Measurements from ENCODE around the gene MYO19.

Gene MYO19

DNA sequence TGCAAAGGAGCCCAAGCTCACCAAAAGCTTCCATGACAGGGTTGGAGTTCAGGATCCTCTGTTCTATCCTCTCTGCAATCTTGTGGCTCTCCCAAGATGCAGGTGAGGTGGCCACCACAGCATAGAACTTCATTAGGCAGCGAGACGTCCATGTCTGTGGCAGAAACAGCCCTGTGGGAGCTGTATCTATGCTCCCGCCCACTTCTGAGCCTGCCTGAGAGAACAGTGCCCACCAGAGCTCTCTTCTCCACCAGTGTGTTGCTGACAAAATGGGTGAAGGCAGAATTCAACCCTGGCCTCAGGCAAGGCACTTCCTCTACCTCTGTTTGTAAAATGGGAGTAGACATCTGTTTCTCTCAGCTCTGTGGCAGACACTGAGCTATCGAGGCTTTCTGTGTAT is 18.8 kb downstream of the MYO19 start (continued):
- no peak for TF ChIP-seq SALL2 (tag by site-specific recombination; IDR thresholded peaks at IDR 0.05; ENCODE audit: borderline replicate concordance)
- no peak for TF ChIP-seq ZNF324 (tag by site-specific recombination; IDR thresholded peaks at IDR 0.05)
- TF ChIP-seq ZSCAN16 (tag by site-specific recombination; IDR thresholded peaks at IDR 0.05): no peak
- TF ChIP-seq ZNF366 (tag by site-specific recombination; conservative IDR thresholded peaks at IDR 0.05): no peak
- no peak for TF ChIP-seq ZNF140 (tag by site-specific recombination; IDR thresholded peaks at IDR 0.05)
- no peak for TF ChIP-seq ZNF174 (tag by site-specific recombination; IDR thresholded peaks at IDR 0.05)
- no peak for TF ChIP-seq ZNF248 (tag by site-specific recombination; IDR thresholded peaks at IDR 0.05)
- TF ChIP-seq, protein P1, sequence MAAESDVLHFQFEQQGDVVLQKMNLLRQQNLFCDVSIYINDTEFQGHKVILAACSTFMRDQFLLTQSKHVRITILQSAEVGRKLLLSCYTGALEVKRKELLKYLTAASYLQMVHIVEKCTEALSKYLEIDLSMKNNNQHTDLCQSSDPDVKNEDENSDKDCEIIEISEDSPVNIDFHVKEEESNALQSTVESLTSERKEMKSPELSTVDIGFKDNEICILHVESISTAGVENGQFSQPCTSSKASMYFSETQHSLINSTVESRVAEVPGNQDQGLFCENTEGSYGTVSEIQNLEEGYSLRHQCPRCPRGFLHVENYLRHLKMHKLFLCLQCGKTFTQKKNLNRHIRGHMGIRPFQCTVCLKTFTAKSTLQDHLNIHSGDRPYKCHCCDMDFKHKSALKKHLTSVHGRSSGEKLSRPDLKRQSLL (tag by site-specific recombination; IDR thresholded peaks at IDR 0.05): no peak

DNA sequence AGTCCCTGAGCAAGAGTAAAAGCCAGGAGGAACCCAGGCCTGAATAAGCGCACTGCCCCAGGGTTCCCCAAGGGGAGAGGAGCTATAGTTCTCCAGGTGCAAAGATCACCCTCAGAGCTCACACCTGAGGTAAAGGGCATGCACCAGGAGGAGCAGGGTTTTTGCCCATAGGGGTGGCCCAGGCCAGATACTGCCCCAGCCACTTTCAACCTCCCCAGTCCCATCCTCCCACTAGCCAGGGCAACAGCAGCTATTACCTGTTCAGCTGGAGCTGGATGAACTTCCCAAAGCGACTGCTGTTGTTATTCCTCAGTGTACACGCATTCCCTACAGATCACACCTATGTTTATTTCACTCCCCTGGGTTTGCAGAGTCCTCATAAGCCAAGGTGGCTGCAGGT is 19.8 kb downstream of the MYO19 start:
- CTCF ChIA-PET: interaction anchor here (0.6 kb wide), 1 partner anchor 20 kb away, joined by 4 read pairs; the partner anchor contains the start of genes MYO19 and PIGW
- Histone ChIP-seq H3K27ac (ENCODE audit: extremely low read depth, low read depth, low read length) (no peak overlapping the region), H3K9me3 (ENCODE audit: control insufficient read depth, insufficient read depth, low read depth, low read length) (no peaks in the 10 kb centered on the region), H3K36me3 (ENCODE audit: control insufficient read depth in 2 of 2, insufficient read depth in 1 of 2, low read length in 2 of 2) (peaks cover 28 to 92% of the 10 kb centered on the region in 2 experiments), H3K4me3 (ENCODE audit: low read depth, low read length) (no peak overlapping the region), H3K4me1 (ENCODE audit: control insufficient read depth, insufficient read depth, low read length) (no peaks in the 10 kb centered on the region)
- POLR2A ChIA-PET: interaction anchor here (0.9 to 2.5 kb wide), 5 partner anchors 10 to 584 kb away, joined by 3 to 6 read pairs (median 4); partner anchors contain the start of gene RDM1
- TF ChIP-seq, protein P2, sequence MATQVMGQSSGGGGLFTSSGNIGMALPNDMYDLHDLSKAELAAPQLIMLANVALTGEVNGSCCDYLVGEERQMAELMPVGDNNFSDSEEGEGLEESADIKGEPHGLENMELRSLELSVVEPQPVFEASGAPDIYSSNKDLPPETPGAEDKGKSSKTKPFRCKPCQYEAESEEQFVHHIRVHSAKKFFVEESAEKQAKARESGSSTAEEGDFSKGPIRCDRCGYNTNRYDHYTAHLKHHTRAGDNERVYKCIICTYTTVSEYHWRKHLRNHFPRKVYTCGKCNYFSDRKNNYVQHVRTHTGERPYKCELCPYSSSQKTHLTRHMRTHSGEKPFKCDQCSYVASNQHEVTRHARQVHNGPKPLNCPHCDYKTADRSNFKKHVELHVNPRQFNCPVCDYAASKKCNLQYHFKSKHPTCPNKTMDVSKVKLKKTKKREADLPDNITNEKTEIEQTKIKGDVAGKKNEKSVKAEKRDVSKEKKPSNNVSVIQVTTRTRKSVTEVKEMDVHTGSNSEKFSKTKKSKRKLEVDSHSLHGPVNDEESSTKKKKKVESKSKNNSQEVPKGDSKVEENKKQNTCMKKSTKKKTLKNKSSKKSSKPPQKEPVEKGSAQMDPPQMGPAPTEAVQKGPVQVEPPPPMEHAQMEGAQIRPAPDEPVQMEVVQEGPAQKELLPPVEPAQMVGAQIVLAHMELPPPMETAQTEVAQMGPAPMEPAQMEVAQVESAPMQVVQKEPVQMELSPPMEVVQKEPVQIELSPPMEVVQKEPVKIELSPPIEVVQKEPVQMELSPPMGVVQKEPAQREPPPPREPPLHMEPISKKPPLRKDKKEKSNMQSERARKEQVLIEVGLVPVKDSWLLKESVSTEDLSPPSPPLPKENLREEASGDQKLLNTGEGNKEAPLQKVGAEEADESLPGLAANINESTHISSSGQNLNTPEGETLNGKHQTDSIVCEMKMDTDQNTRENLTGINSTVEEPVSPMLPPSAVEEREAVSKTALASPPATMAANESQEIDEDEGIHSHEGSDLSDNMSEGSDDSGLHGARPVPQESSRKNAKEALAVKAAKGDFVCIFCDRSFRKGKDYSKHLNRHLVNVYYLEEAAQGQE (tag by site-specific recombination; IDR thresholded peaks at IDR 0.05): no peak
- TF ChIP-seq ZNF530 (tag by site-specific recombination; IDR thresholded peaks at IDR 0.05; ENCODE audit: low read depth) (no peak), SP2 (tag by site-specific recombination; IDR thresholded peaks at IDR 0.05) (no peak), ZNF621 (tag by site-specific recombination; IDR thresholded peaks at IDR 0.05) (no peak), ZNF670 (tag by site-specific recombination; IDR thresholded peaks at IDR 0.05; ENCODE audit: low read depth) (no peak), ZNF521 (tag by site-specific recombination; IDR thresholded peaks at IDR 0.05) (no peak), ZNF112 (tag by site-specific recombination; IDR thresholded peaks at IDR 0.05) (no peak), SP3 (tag by site-specific recombination; IDR thresholded peaks at IDR 0.05) (no peak), ZNF239 (tag by site-specific recombination; IDR thresholded peaks at IDR 0.05) (no peak), ZNF623 (tag by site-specific recombination; IDR thresholded peaks at IDR 0.05) (no peak), KLF7 (tag by site-specific recombination; IDR thresholded peaks at IDR 0.05; ENCODE audit: borderline replicate concordance) (no peak)
- TF ChIP-seq, protein P3, sequence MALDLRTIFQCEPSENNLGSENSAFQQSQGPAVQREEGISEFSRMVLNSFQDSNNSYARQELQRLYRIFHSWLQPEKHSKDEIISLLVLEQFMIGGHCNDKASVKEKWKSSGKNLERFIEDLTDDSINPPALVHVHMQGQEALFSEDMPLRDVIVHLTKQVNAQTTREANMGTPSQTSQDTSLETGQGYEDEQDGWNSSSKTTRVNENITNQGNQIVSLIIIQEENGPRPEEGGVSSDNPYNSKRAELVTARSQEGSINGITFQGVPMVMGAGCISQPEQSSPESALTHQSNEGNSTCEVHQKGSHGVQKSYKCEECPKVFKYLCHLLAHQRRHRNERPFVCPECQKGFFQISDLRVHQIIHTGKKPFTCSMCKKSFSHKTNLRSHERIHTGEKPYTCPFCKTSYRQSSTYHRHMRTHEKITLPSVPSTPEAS (tag by site-specific recombination; IDR thresholded peaks at IDR 0.05): no peak

All from HEK293 (cell line).